ENCODE measurements around the gene ITPRIPL1.

The ITPRIPL1 gene

GRCh38 chr2:96359866-96360265 is 34.7 kb downstream of the ITPRIPL1 start:
- DNase-seq, result no peak

GRCh38 chr2:96361751-96362150 is 36.6 kb downstream of the ITPRIPL1 start:
- no peak for DNase-seq

- DNase-seq, result no peak
Measured at GRCh38 chr2:96369186-96369585, 44.1 kb downstream of the ITPRIPL1 start.

- DNase-seq, result no peak
Measured at GRCh38 chr2:96374211-96374951, 49.3 kb downstream of the ITPRIPL1 start.
